Measurements from ENCODE around the gene SAMD4A. TPM values are rescaled to one million over a fixed set of nuclear protein-coding genes. Genes with fewer than 3 reads are reported as not detected.

The SAMD4A gene
- polyA plus RNA-seq, 10 donors: 50.6 to 73.8 (median 59.9) TPM

DNA sequence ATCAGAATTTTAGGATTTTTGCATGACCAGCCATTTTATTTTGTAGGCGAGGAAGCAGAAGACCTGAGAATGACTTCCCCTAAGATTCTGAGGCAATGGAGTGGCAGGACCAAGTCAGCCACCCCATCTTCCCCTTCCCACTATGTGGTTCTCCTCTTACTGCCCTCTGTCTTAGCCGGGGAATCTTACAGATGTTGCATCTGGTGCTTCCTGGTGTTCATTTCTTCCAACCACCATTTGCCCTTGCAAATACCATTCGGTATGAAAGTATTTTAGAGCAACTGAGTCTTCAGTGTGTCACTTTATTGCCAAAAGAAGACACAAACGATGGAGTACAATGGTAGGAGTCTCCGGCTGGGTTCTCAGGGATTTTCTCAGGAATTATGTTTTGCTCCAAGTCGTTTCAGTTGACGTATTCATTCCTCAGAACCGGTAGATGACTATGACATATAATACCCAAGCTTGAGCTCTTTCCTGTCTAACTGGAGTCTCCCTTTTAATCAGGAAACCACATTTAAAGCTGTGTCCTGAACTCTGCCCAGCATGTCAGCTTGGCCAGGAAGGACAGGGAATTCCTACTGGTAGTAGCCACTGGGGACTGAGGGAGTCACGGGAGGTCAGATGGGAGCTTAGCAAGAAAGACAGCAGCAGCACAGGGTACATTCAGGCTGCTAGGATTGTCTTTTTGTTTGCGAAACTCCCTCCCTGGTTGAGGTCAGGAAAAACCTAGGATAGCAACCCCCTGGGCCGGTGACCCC lies 87.0 kb downstream of the SAMD4A start:
- peak in 1 of 3 donors; percentile 61 for DNase-seq

DNA sequence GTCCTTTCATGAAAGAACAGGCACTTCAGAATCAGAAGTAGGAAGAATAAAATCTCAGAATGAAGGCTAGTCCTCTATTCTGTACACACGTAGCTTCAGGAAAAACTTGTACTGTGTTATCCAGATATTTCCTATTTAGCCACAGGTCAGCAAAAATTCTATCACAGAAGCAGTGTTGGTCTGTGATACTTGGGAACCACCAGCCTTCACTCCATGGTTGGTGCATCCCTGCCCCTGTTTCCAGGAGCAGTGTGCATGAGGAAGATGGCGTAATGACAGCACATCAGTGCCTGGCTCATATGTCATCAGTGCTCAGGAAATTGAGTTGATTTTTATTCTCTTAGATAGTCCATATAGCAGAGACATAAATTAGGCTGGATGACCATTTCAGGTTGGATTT lies 87.7 kb downstream of the SAMD4A start:
- no peak for DNase-seq

DNA sequence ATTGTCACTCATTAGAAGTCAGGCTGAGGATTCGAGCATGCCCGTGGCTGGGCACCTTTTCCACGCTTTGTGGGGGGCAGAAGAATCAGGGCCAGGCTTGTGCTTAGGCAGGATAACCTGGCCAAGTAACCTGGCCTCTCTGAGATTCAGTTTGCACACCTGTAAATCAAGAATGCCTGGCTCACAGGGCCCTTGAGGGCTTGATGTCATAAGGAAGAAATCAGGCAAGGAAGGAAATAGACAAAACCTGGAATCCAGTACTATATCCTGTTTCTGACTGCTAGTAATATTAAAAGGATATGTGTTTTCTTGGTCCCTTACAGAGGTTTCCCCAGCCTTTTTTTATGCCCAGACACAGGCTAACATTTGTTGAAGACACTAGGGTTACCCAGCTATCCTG lies 91.9 kb downstream of the SAMD4A start:
- no peak for DNase-seq

DNA sequence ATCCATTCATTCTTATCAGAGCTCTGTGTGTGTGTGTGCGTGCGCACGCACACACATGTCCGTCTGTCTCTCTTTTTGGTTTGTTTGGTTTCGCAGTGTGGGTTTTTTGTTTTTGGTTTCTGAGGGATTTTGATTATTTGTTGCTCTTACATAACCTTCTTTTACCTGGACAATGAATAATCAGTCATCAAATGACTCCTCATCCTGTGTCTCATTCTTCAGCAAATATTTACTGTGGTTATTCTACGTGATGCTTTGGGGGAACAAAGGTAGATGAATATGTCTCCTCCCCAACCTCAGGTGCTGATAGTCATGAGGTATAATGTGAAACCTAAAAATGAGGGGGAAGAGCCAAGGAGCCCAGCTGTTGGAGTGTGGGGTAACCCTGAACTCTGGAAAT lies 92.4 kb downstream of the SAMD4A start:
- no peak for DNase-seq

DNA sequence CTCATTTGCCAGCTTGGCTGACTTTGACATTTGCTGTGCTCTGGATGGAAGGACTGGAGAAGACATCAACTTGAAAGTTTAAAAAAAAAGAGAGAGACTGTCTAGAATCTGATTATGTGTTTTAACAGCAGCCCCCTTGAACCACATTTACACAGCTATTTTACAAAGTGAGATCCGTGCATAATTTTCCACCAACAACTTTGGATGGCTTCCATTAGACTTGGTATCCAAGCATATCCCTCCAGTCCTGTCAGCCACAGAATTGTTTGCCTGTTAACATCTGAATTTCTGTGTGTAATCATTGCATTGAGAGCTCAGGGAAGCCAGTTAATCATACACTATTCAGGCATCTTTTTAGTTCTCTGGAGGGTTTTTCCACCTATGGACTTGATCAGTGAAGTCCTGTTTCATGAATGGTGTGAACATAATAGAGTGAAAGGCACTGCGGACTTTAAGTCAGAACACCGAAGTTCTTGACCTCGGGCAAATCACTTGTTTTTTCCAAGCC lies 93.7 kb downstream of the SAMD4A start:
- DNase-seq: peak in 1 of 3 donors; percentile 61

DNA sequence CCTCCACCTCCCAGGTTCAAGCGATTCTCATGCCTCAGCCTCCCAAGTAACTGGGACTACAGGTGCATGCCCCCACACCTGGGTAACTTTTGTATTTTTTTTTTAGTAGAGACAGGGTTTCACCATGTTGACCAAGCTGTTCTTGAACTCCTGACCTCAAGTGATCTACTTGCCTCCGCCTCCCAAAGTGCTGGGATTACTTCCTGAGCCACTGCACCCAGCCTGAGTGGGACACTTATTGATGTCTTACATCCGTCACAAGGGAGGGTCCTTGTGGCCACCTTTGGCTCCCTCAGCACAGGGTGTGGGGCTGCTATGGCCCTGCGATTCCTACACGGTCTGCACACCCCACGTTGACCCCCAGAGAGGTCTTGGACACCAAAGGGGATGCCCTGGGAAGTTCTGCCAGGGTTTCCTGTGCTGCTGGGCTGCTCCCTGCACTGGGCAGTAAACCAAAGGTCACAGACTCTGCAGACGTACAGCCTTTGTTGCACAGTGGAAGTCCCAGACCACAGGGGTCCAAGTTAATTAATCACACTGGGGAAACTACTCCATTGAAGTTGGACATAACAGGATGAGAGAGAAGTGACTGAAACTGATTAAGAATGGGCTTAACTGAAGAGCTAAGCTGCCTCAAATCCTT lies 95.7 kb downstream of the SAMD4A start:
- DNase-seq: no peak

DNA sequence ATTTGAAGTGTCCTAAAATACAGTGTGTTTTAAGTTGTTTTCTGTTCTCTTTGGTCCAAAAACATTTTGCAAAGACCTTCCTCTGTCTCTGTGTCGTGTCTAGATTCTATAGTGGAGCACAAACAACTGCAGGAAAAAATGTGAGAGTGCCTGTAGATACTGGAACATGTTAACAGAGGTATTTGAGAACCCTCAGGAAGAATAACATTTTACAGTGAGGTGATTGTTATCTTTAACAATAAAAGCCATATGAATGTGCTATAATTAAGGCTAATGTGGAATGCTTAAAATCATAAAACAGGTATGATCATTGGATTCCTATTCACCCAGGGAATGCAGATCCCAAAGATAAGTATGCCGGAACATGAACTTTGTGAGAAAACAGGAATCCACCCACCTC lies 98.0 kb downstream of the SAMD4A start:
- no peak for DNase-seq

DNA sequence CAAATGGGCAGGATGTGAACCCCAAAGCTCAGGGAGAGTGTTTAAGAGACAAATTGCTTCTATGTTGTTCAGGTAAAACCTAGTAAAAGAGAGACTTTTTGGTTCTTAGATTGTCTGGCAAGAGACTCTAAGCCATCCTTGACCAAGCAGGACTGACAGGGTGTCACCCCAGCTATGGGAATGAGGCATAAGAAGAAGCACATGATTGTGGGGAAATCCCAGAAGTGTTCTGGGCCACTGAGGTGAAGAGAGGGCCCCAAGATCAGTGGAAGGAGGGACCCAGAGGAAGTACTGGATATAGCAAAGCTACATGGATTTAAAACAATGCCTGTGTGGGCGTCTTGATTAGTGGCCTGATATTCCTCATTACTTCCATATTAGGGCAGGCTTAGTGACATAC lies 99.0 kb downstream of the SAMD4A start:
- DNase-seq: no peak

DNA sequence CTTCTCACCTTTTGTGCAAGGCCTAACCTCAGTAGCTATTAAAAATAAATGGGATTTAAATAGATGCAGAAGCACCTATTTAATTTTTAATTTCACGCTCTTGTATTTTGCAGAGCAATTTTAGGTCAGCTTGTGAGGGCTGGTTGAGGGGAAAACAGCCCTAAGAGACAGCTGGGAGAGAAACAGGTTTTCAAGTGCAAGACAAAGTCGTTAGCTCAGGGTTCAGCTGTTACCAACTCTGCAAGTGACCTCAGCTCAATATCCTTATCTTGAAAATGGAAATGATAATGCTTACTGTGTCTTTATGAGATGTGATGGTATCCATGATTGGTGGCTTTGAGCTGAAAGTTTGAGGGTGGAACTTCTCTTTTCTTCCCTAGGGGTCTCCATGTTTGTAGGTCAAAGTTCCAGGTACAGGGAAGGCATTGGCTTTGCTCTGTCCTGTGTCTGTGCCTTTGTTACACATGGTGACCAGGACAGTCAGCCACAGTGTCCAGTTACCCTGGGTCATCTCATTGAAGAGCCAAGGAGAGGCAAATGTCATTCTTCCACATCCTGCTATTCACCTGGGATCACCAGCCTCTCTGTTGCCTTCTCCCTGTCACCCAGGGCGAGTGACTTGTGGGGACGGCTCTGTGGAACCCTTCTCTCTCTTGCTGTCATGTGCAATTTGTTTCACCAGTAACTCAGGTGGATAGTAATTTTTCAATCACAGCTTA lies 100.3 kb downstream of the SAMD4A start:
- DNase-seq: no peak

DNA sequence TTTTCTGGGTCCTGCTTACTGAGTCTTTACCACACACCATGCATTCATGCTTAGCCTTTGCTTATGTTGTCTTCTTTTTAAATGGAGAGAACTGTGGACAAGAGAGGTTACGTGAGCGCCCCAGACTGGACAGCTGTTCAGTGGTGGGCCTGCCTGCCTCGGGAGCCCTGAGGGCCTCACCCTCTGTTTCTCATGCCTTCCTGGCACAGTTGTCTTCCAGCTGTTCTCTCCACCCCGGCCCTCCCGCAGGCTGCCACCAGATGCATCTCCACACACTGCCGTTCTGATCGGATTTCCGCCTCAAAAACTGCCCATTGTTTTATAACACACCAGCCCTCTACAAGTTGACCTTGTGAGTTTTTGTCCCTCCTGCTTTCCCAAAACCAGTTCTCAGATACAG lies 100.8 kb downstream of the SAMD4A start:
- DNase-seq: no peak

DNA sequence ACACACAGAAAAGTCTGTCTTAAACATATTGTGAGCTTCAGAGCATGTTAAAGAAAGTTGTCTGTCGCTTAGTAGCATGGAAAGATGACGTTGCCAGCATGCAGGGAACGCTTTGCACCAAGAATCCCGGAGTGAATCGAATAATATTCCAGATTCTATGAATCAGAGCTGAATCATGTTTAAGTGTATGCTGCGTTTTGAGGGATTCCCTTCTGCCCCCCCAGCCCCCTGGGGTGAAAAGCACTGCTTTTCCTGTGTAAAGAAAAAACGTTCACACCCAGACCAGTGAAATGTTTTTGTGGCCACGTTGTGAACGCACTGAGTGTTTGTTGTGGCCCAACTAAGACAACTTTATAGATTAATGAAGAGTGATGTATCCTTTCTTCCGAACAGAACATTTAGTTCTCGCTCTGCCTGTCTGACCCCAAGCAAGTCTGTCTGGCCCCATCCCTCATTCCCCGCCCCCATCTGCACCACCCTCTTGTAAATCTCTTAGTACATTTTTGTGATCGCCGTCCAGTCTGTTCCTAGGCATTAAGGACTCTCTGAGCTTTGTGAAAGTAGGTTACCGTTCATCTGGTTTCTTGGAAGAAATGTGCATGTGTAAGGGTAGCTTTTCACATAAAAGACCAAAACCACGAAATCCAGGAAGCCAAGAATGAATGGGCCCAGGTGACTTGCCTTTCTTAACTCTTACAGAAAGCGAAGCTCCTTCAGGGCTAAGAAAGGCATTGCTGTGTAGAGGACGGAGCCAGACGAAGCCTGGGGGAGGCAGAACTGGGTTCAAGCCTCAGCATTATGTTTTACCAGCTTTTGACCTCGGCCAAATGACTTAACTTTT lies 103.0 kb downstream of the SAMD4A start:
- DNase-seq: peak in 1 of 3 donors; percentile 67

DNA sequence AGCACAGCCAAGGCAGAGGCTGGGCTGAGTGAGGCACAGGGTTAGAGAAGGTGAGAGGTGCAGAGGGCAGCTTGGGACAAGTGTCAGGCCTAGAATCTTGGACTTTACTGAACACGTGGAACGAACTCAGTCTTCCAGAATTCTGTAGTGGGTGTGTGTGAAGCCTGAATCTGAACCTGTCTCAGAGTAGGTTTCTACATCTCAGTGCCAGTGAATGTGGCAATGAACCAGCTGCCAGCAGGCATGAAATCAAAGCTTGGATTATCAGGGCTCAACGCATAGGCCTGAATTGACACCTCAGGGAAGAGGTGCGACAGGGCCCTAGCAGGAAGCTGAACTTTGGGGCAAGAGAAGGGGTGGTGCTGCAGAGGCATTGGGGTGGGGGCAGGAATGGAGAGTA lies 104.6 kb downstream of the SAMD4A start:
- no peak for DNase-seq

DNA sequence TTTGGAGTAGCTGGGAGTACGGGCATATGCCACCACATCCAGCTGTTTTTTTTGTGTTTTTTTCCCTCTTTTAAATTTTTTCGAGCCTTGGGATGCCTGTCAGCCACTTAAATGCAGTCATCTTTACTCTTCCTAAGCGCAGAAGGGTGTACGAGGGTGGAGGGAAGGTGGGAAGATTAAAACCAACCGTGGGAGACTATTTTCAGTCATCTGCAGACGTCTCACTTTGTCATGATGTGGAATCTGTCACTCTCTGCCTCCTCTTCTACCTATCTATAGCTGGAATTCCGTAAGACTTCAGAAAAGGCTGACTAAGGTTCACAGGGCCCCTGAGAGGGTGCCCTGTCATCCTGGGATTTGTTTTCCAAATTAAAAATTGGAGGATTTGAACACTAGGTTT lies 105.3 kb downstream of the SAMD4A start:
- no peak for DNase-seq

DNA sequence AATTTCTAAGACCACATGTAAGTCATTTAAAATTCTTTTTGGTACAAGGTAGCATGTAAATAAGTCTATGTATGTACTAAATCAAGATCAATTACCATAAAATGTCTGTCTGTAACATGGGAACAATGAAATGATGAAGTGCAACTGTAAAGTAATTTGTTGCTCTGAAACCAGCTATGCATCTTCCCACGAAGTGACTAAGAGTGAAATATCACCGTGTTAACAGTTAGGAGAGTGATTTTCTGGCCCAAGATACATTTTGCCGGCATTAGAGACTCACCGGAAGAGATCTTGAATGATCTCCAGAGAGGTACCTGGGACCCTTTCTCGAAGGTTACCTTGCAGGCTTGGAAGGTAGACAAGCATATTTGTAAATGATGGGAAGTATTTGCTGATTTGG lies 105.8 kb downstream of the SAMD4A start:
- DNase-seq: no peak

DNA sequence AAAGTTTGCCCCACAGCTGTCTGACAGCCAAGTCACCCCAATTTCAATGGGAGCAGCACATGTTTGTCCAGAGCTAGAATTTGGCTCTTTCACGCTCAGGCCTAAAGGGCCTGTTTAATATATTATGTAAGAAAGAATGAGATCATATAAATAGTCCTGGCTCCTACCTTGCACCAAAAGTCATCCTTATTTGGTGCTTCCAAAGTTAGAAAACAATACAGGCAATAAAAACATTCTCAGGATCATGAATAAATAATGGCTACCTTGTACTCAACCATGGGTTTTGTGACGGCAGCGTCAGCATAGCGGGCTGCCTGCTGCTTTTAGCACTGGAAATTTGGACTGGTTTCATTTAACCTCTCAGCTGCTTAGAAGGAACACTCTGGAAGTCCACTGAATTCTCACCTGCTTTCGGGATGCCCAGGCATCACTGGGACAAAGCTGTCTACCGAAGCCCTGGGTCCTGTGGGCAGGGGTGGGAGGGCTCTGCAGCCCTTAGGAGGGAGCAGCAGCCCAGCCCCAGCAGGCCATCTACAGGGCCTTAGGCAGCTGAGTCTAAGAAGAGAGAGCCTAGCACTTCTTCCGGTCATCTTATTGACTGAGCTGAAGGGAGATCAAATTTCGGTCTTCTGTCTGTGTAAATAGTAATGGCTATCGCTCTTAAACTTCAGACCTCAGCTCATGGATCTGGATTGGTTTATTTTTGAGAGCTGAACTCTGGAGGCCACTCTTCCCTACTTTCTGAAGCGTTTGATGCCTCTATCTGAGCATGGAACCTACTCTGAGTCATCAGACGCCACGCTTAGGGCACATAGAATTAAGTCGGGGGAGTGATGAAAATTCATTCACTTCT lies 106.5 kb downstream of the SAMD4A start:
- peak in 1 of 3 donors; percentile 76 for DNase-seq

DNA sequence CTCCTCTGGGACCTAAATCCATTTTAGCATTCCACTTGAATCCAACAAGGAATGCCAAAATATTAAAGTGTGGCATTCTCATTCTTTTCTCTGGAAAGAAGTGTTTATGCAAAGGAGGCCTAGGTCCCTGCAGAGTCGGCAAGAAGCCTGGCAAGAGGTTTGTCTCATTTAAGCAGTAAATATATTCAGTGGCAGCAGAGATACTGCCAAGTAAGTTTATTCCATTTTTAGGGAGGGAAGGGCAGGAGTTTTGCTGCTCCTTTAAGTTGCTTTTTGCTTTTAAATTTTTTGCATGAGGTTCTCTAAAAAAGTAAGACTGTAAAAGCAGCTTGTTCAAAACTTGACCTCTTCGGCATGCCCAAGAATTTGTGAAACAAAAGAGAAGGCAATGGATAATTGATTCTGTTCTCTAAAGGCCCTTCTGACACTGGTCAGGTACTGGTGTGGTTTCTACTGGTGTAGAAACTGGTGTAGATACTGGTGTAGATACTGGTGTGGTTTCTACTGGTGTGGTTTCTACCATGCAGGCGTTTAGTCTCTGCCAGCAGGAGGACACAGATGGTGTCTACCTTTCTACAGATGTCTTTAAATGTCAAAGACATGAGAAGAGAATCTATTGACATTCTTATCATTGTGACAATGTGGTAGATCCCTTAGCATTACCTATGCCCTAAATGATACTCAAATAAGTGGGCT lies 107.3 kb downstream of the SAMD4A start:
- DNase-seq: no peak

DNA sequence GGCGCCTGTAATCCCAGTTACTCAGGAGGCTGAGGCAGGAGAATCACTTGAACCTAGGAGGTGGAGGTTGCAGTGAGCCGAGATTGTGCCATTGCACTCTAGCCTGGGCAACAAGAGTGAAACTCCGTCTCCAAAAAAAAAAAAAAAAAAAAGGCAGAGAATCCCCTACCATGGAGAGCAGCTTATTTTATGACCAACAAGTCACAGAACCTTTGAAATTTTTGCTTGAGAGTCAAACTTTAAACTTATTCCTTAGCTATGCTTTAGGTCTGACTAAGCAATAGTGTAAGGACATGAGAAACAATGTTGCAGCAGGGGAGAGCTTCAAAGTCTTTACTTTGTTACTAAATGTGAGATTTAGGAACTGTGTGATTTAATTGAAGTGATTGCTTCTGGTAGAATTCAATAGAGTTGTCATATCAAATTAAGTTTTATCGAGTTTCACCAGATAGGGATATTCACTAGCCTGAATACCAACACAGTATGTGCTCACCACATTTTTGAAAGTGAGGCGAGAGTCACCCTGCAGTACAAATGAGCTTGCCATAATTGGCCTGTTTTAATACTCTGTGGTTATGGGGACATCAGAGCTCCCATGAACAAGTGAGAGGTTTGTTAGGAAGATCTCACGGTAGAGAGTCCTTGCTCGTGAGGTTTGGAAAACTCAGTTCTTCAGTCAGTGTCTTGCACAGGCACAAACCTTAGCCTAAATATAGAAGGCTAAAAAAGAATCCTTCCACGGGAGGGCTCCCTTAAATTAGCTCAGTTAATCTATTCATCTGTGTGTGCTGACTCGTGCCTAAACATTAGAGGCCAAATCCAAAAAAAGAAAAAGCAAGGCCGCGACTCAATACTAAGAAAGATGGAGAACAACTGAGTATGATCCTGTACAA lies 108.6 kb downstream of the SAMD4A start:
- DNase-seq: peak in 1 of 3 donors; percentile 45

DNA sequence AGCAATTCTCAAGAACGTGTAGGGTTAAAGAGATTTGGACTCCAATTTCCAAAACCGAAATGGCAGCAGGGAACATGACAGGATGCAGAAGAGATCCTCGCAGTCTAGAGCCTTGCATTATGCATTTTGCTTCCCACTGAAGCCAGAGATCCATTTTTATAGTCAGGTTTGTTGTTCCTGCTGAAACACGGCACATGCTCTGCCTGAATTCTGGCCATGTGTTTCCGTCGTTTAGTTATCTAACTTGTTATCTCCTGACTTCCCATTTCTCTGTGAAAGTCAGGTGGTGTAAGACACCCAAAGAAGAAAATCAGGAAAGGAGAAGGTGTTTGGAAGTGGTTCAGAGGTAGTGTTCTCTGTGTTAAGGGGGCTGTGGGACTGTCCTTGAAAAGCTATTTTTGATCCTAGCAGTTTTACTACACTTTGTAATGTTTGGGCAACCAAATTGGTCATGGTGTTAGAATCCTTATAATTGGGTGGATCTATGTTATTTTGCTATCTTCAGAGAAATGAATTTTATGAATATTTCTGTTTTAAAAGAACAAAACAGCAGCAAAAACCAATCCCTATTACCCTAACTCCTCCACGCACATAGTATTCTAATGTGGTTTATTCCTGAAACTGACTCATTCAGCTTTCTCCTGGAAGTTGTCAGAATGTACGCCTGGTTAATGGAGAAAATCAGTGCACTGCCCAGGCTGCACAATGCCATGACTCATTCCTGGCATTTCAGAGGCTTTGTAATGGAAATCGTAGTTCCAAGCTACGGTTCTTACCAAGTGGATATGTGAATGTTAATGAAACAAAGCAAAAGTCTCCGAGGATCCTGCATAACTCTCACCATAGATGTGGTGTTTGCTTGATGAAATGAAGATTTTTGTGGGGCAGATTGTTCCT lies 110.1 kb downstream of the SAMD4A start:
- peak; percentile 49 to 90 (median 77) for DNase-seq

Measured in muscle of back (tissue), 11 donors.